OCI-LY3 (cell line): ENCODE data around the gene CABP5.

Experiments used
- H2AFZ ChIP-seq: fragments of 200-600, 300-600 bp; shearing (Covaris generic); 2 replicates; pipeline ENCODE4 v1.6.0; 2014; ENCODE audit warnings: antibody characterized with exemption, low read depth, low read length
- H3K27ac ChIP-seq: fragments of 200-600, 300-600 bp; sonication (generic); 2 replicates; pipeline ENCODE4 v1.5.1; 2014; ENCODE audit warnings: mild to moderate bottlenecking, low read length, moderate library complexity, mixed read lengths
- H3K27me3 ChIP-seq: fragments of 200-600, 300-600 bp; sonication (generic); 2 replicates; pipeline ENCODE4 v1.6.1; 2014; ENCODE audit warnings: low read depth, low read length, mixed read lengths
- H3K36me3 ChIP-seq: fragments of 200-600, 300-600 bp; sonication (generic); replicated peaks from 2 replicates; pipeline ENCODE3; 2014; ENCODE audit warnings: low read depth, low read length, mixed read lengths
- H3K4me1 ChIP-seq: fragments of 300-600, 200-600 bp; sonication (generic); 2 replicates; pipeline ENCODE4 v1.6.1; 2014; ENCODE audit warnings: low read length, mixed read lengths
- H3K4me2 ChIP-seq: fragments of 200-600, 300-600 bp; sonication (generic); 2 replicates; pipeline ENCODE4 v1.6.1; 2014; ENCODE audit warnings: low read length, mixed read lengths
- H3K4me3 ChIP-seq: fragments of 300-600, 200-600 bp; sonication (generic); 2 replicates; pipeline ENCODE4 v1.5.1; 2014; ENCODE audit warnings: antibody characterized with exemption, mild to moderate bottlenecking, low read length, moderate library complexity
- H3K79me2 ChIP-seq: fragments of 300-600, 200-600 bp; shearing (Covaris generic); 2 replicates; pipeline ENCODE4 v1.6.1; 2014; ENCODE audit warnings: mild to moderate bottlenecking, low read length, mixed read lengths
- H3K9ac ChIP-seq: fragments of 300-600, 200-600 bp; shearing (Covaris generic); 2 replicates; pipeline ENCODE4 v1.6.0; 2014; ENCODE audit warnings: mild to moderate bottlenecking, low read length, moderate library complexity
- H3K9me3 ChIP-seq: fragments of 200-600, 300-600 bp; shearing (Covaris generic); 2 replicates; pipeline ENCODE4 v1.6.1; 2014; ENCODE audit warnings: low read length, mixed read lengths; ENCODE audit not compliant: insufficient read depth
- H4K20me1 ChIP-seq: fragments of 200-600, 300-600 bp; sonication (generic); 2 replicates; pipeline ENCODE4 v1.6.1; 2016; ENCODE audit warnings: low read length, mixed read lengths; ENCODE audit not compliant: insufficient read depth
- CTCF ChIP-seq: fragments of 200-600, 300-600 bp; sonication (generic); IDR thresholded peaks from 2 replicates; pipeline ENCODE4 v1.5.1; 2014; ENCODE audit warnings: antibody characterized with exemption, low read length, low read depth
- EZH2phosphoT487 ChIP-seq: fragments of 200-600 bp; shearing (Covaris generic); IDR thresholded peaks from 2 replicates; pipeline ENCODE4 v1.6.1; 2018; ENCODE audit warnings: antibody characterized with exemption, mixed run types, low read depth

Gene CABP5

GRCh38 chr19:48053076-48053475 is 9.2 kb upstream of the CABP5 start:
- no peaks in the 10 kb centered on the region for H3K79me2 ChIP-seq
- no peaks in the 10 kb centered on the region; the same call in 1 of the 2 replicates for H3K27me3 ChIP-seq
- H3K4me3 ChIP-seq, result no peak overlapping the region

GRCh38 chr19:48051335-48052033 is 7.6 kb upstream of the CABP5 start:
- no peaks in the 10 kb centered on the region for H3K79me2 ChIP-seq
- no peak overlapping the region for H2AFZ ChIP-seq
- no peak overlapping the region for H3K27ac ChIP-seq
- H3K9ac ChIP-seq, result no peak overlapping the region
- no peaks in the 10 kb centered on the region; the same call in 1 of the 2 replicates for H3K27me3 ChIP-seq
- H3K4me1 ChIP-seq, result no peaks in the 10 kb centered on the region
- no peak overlapping the region for H3K4me2 ChIP-seq
- no peaks in the 10 kb centered on the region for H4K20me1 ChIP-seq
- TF ChIP-seq CTCF, result no peak
- TF ChIP-seq EZH2phosphoT487, result no peak
- H3K4me3 ChIP-seq, result no peak overlapping the region
- no peaks in the 10 kb centered on the region for H3K36me3 ChIP-seq
- H3K9me3 ChIP-seq, result no peaks in the 10 kb centered on the region; the same call in 1 of the 2 replicates

More at GRCh38 chr19:48053076-48053475, 9.2 kb upstream of the CABP5 start:
- Histone ChIP-seq H3K27ac (no peak overlapping the region), H3K9me3 (no peaks in the 10 kb centered on the region; the same call in 1 of the 2 replicates), H4K20me1 (no peaks in the 10 kb centered on the region), H3K36me3 (no peaks in the 10 kb centered on the region), H3K4me2 (no peak overlapping the region), H3K9ac (no peak overlapping the region), H3K4me1 (no peaks in the 10 kb centered on the region), H2AFZ (no peak overlapping the region)
- no peak for TF ChIP-seq EZH2phosphoT487
- TF ChIP-seq CTCF, result no peak

DNA sequence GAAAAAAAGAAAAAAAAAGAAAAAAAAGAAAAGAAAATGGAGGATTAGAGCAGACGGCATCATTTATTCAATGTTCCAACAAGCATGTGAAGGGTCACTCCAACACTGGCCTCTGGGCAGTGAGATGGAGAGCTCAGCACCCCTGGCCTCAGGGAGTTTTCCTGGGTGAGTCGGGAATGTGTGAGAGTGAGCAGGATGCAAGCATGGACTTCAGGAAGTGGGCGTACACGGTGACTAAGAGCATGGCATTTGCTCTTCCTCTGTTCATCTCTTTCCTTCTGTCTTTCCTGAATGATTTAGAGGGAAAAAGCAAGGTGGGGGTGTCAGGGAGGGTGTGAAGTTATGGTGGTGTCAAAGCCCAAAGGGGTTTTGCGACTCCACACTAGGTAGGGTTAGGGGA is 682 bp upstream of the CABP5 start:
- Histone ChIP-seq H3K79me2 (no peaks in the 10 kb centered on the region), H3K9ac (no peak overlapping the region), H3K4me3 (no peak overlapping the region), H3K27ac (no peak overlapping the region), H3K36me3 (no peaks in the 10 kb centered on the region), H3K4me2 (no peak overlapping the region), H4K20me1 (no peaks in the 10 kb centered on the region), H3K27me3 (peaks cover 24% of the 10 kb centered on the region; the same call in 1 of the 2 replicates), H2AFZ (no peak overlapping the region), H3K4me1 (peaks cover 4% of the 10 kb centered on the region; the same call in 1 of the 2 replicates), H3K9me3 (no peaks in the 10 kb centered on the region; the same call in 1 of the 2 replicates)
- TF ChIP-seq CTCF (no peak), EZH2phosphoT487 (no peak)

GRCh38 chr19:48041877-48042580 is 1.9 kb downstream of the CABP5 start:
- TF ChIP-seq EZH2phosphoT487, result no peak
- no peak for TF ChIP-seq CTCF
- Histone ChIP-seq H3K9me3 (peaks cover under 1% of the 10 kb centered on the region), H3K9ac (no peak overlapping the region), H2AFZ (no peak overlapping the region), H4K20me1 (no peaks in the 10 kb centered on the region), H3K79me2 (no peaks in the 10 kb centered on the region), H3K27me3 (peaks cover 24% of the 10 kb centered on the region; the same call in 1 of the 2 replicates), H3K36me3 (no peaks in the 10 kb centered on the region), H3K4me2 (no peak overlapping the region), H3K27ac (no peak overlapping the region), H3K4me3 (no peak overlapping the region), H3K4me1 (peaks cover 4% of the 10 kb centered on the region; the same call in 1 of the 2 replicates)
